Muscle of leg (tissue), 11 donors: Measurements from ENCODE around the gene SHANK3. TPM values are rescaled to one million over a fixed set of nuclear protein-coding genes. Genes with fewer than 3 reads are reported as not detected.

Experiments used
- DNase-seq: peaks from one replicate; pipeline ENCODE4 v3.0.0; 2013
- H3K27ac ChIP-seq: one replicate; pipeline ENCODE4 v1.5.1; 2013; ENCODE audit warnings: mild to moderate bottlenecking, low read length, control low read depth
- H3K27me3 ChIP-seq: one replicate; pipeline ENCODE4 v1.6.1; 2013; ENCODE audit warnings: low read length; ENCODE audit not compliant: control insufficient read depth, insufficient read depth
- H3K36me3 ChIP-seq: one replicate; pipeline ENCODE4 v1.6.1; 2013; ENCODE audit warnings: low read length; ENCODE audit not compliant: control insufficient read depth, insufficient read depth
- H3K4me1 ChIP-seq: one replicate; pipeline ENCODE4 v1.6.1; 2013; ENCODE audit warnings: low read length; ENCODE audit not compliant: control insufficient read depth, insufficient read depth
- H3K4me3 ChIP-seq: one replicate; pipeline ENCODE4 v1.5.1; 2013; ENCODE audit warnings: low read length, control low read depth
- H3K9me3 ChIP-seq: replicated peaks from 2 replicates; pipeline ENCODE4 v1.6.1; 2013; ENCODE audit warnings: low read depth, low read length; ENCODE audit not compliant: control insufficient read depth
- WGBS: methylation state at CpG from one replicate; pipeline ENCODE4 v1.1.5; 2013; ENCODE audit warnings: missing lambda C conversion rate; ENCODE audit not compliant: insufficient coverage; 5-methylcytosine and 5-hydroxymethylcytosine counted together
- polyA plus RNA-seq, 8 donors: library from polyadenylated mRNA; unstranded; fragments of 120-200 nt; gene quantifications; one replicate each; pipeline versions ENCODE4 v1.2.1 to v1.2.3, GENCODE V29; 2013; ENCODE audit warnings: inconsistent platforms in 1 of 8, low replicate concordance in 1 of 8; ENCODE audit not compliant: insufficient read length in 8 of 8, insufficient read depth in 1 of 8
- total RNA-seq: library from RNA; stranded (reverse); fragments of 120-200 nt; gene quantifications from one replicate; pipeline ENCODE4 v1.2.4, GENCODE V29; 2013

Gene SHANK3
- total and polyA plus RNA-seq, 9 donors = 4.3 to 25.1 (median 15.5) TPM

- Histone ChIP-seq H3K27me3 (peaks cover 30% of the 10 kb centered on the region), H3K9me3 (no peaks in the 10 kb centered on the region), H3K27ac (no peak overlapping the region), H3K4me1 (peaks cover 8% of the 10 kb centered on the region), H3K36me3 (no peaks in the 10 kb centered on the region), H3K4me3 (no peak overlapping the region)
- no peak for DNase-seq
- 92% methylated on average over 16 of the region's 17 CpGs for WGBS
These were observed 5.6 kb downstream of the SHANK3 start for GRCh38 chr22:50678218-50678650.

- Histone ChIP-seq H3K36me3 (no peaks in the 10 kb centered on the region), H3K9me3 (no peaks in the 10 kb centered on the region), H3K27ac (no peak overlapping the region), H3K4me1 (peaks cover 2% of the 10 kb centered on the region), H3K27me3 (peaks cover 23% of the 10 kb centered on the region), H3K4me3 (no peak overlapping the region)
- DNase-seq = no peak
- 91% methylated on average over 19 of the region's 30 CpGs for WGBS
These were observed 6.3 kb downstream of the SHANK3 start for GRCh38 chr22:50678651-50679521.

DNA sequence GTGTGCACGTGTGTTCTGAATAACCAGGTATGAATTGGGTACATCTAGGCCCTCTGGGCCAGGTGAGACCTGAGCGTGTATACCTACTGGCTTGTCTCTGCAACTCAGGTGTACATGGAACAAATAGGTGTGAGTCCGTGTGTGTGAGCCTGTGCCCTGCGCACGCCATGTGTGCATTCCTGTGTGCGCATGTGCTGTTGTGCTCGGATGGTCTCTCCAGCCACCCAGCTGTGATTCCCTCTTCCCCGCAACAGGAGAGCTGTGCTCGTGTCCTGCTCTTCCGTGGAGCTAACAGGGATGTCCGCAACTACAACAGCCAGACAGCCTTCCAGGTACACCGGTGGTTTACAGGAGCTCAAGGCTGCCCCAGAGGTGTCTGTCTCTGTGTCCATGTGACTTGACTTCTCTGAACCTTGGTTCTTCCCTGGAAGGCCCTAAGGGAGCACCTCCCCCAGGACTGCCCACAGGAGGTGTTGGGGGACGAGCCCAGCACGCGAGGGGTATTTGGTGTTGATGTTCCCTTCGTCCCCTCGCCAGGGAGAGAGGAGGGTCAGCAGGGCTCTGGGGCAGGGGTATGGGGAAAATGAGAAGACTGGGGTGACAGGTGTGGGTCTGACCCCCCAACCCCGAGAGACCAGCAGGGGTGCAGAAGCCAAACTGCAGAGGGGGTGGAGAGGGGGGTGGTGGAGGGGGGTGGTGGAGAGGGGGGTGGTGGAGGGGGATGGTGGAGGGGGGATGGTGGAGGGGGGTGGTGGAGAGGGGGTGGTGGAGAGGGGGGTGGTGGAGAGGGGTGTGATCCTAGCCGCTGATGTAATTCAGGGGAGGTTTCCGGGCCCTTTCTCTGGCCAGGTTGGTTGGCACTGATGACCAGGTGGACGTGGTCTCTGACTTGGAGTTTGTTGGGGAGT, 10.7 kb downstream of the SHANK3 start:
- no peak for DNase-seq
- 88% methylated on average over 19 of the region's 21 CpGs for WGBS
- Histone ChIP-seq H3K36me3 (no peaks in the 10 kb centered on the region), H3K4me1 (no peaks in the 10 kb centered on the region), H3K9me3 (no peaks in the 10 kb centered on the region), H3K4me3 (no peak overlapping the region), H3K27ac (no peak overlapping the region), H3K27me3 (peaks cover 12% of the 10 kb centered on the region)

- H3K4me1 ChIP-seq = no peaks in the 10 kb centered on the region
- H3K4me3 ChIP-seq = no peak overlapping the region
- H3K9me3 ChIP-seq = no peaks in the 10 kb centered on the region
- peaks cover 12% of the 10 kb centered on the region for H3K27me3 ChIP-seq
- DNase-seq = no peak
- H3K27ac ChIP-seq = no peak overlapping the region
- 78% methylated on average over 6 of the region's 6 CpGs for WGBS
- H3K36me3 ChIP-seq = no peaks in the 10 kb centered on the region
These were observed 11.4 kb downstream of the SHANK3 start for GRCh38 chr22:50683994-50684371.

- H3K4me3 ChIP-seq = no peak overlapping the region
- peaks cover 12% of the 10 kb centered on the region for H3K27me3 ChIP-seq
- H3K9me3 ChIP-seq = no peaks in the 10 kb centered on the region
- WGBS = 94% methylated on average over 4 of the region's 8 CpGs
- H3K27ac ChIP-seq = no peak overlapping the region
- DNase-seq = no peak
- no peaks in the 10 kb centered on the region for H3K4me1 ChIP-seq
- H3K36me3 ChIP-seq = no peaks in the 10 kb centered on the region
These were observed 11.9 kb downstream of the SHANK3 start for GRCh38 chr22:50684501-50684900.

GRCh38 chr22:50684986-50685385, 12.4 kb downstream of the SHANK3 start:
- Histone ChIP-seq H3K27ac (no peak overlapping the region), H3K36me3 (no peaks in the 10 kb centered on the region), H3K4me1 (no peaks in the 10 kb centered on the region), H3K9me3 (no peaks in the 10 kb centered on the region), H3K4me3 (no peak overlapping the region), H3K27me3 (peaks cover 12% of the 10 kb centered on the region)
- DNase-seq = no peak
- 40% methylated on average over 6 of the region's 10 CpGs for WGBS

DNA sequence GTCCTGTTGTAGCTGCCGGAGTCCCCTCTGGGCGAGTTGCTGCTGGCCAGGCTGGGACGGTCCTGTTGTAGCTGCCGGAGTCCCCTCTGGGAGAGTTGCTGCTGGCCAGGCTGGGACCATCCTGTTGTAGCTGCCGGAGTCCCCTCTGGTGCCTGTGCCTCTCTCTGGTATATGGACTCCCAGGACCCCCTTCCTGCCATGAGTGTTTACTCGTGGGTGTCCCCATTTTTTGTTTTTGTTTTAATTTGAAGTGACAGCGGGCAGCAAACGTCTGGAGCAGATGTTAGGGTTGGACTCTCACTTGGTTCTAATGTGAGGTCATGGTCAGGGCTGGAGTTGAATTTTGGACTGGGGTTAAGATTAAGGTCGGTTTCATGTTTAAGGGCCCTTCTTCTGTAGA, 14.2 kb downstream of the SHANK3 start:
- Histone ChIP-seq H3K9me3 (no peaks in the 10 kb centered on the region), H3K27me3 (peaks cover 12% of the 10 kb centered on the region), H3K4me1 (no peaks in the 10 kb centered on the region), H3K27ac (no peak overlapping the region), H3K36me3 (no peaks in the 10 kb centered on the region), H3K4me3 (no peak overlapping the region)
- WGBS = 61% methylated on average over 8 of the region's 9 CpGs
- no peak for DNase-seq

DNA sequence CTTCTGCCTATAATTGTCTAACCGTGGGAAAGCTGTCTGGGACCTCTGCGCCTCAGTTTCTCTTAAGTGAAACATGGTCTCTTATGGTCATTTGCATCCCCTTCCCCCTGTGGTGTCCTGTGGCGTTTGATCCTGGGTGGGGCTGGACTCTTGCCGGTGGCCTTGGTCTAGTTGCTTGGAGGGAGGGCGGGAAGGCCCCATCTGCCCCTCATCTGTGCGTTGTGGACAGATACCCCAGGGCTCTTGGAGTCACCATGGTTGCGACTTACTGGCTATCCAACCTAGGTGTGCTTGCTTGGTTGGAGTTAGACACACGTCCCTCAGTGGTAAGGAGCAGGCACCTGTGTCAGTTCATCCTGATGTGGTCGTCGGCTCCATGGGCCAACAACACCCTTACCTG, 15.2 kb downstream of the SHANK3 start:
- Histone ChIP-seq H3K27ac (no peak overlapping the region), H3K9me3 (no peaks in the 10 kb centered on the region), H3K27me3 (peaks cover 12% of the 10 kb centered on the region), H3K36me3 (no peaks in the 10 kb centered on the region), H3K4me3 (no peak overlapping the region), H3K4me1 (no peaks in the 10 kb centered on the region)
- no peak for DNase-seq
- WGBS = 96% methylated on average over 5 of the region's 10 CpGs

GRCh38 chr22:50688448-50688847, 15.8 kb downstream of the SHANK3 start:
- 87% methylated on average over 5 of the region's 5 CpGs for WGBS
- no peak overlapping the region for H3K4me3 ChIP-seq

DNA sequence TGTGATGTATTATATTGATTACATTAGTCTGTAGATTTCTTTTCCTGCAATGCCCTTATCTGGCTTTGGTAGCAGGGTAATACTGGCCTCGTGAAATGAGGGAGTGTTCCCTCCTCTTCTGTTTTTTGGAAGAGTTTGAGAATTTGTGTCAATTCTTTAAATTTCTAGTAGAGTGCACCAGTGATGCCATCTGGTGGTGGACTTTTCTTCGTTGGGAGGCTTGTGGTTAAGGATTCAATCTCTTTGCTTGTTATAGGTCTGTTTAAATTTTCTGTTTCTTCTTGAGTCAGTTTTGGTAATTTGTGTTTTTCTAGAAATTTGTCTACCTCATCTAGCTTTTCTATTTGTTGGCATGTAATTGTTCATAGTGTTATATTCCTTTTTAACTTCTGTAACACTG, 18.9 kb downstream of the SHANK3 start:
- no peaks in the 10 kb centered on the region for H3K36me3 ChIP-seq
- no peaks in the 10 kb centered on the region for H3K27me3 ChIP-seq
- no peak overlapping the region for H3K4me3 ChIP-seq
- no peak for DNase-seq
- H3K4me1 ChIP-seq = no peaks in the 10 kb centered on the region
- no peaks in the 10 kb centered on the region for H3K9me3 ChIP-seq
- WGBS = no CpG with 5 or more reads among the region's 2 CpGs
- H3K27ac ChIP-seq = no peak overlapping the region

More at GRCh38 chr22:50688448-50688847, 15.8 kb downstream of the SHANK3 start:
- Histone ChIP-seq H3K9me3 (no peaks in the 10 kb centered on the region), H3K36me3 (no peaks in the 10 kb centered on the region), H3K27me3 (peaks cover 12% of the 10 kb centered on the region), H3K27ac (no peak overlapping the region), H3K4me1 (no peaks in the 10 kb centered on the region)
- no peak for DNase-seq
